ENCODE measurements around the gene PRKD3. TPM values are rescaled to one million over a fixed set of nuclear protein-coding genes. Genes with fewer than 3 reads are reported as not detected.

PRKD3 gene
- total and polyA plus RNA-seq, 2 donors (not counting 3 experiments of a cell fraction or from before 2014, with no cell fraction given) = 14.9 to 47.3 TPM

DNA sequence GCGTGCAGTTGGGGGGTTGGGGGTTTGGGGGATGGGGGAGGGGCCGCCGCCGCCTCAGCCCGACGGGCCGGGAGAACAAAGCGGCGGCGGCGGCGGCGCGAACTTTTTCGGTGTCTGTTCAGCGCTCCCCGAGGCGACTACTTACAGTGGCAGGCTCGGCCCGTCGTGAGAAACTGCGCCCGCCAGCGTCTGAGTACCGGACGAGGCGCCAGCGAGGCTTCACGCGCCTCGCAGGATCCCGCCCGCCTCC lies 172 bp downstream of the PRKD3 start:
- CTCF ChIA-PET = interaction anchor here (0.8 to 2.6 kb wide), 6 partner anchors 12 to 950 kb away, joined by 3 to 18 read pairs (median 4); no protein-coding TSS in a partner anchor
- dilution Hi-C loops (cut with MboI; ENCODE audit: extremely low pct_ligation_motif_present, low sequenced_read_pairs) = no loop called here
- BruUV-seq (replicated peaks) = no TSS peak
- TF ChIP-seq POLR2A (IDR thresholded peaks at IDR 0.05; ENCODE audit: low read depth, low read length) (no peak), POLR2AphosphoS5 (IDR thresholded peaks at IDR 0.05; ENCODE audit: insufficient read depth, low read depth, low read length) (peak; percentile 73)
- TF ChIP-seq, protein P1, sequence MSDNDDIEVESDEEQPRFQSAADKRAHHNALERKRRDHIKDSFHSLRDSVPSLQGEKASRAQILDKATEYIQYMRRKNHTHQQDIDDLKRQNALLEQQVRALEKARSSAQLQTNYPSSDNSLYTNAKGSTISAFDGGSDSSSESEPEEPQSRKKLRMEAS (IDR thresholded peaks at IDR 0.05; ENCODE audit: insufficient read depth, insufficient read length) = peak; percentile 35
- Histone ChIP-seq H3K9me1 (replicated peaks; ENCODE audit: control insufficient read depth, extremely low read depth, insufficient read depth, low read length) (no peaks in the 10 kb centered on the region), H3K79me2 (ENCODE audit: control insufficient read depth, insufficient read depth, low read length) (peaks cover 47% of the 10 kb centered on the region), H3K4me3 (replicated peaks in 1 of 3; ENCODE audit: insufficient read depth in 1 of 3, low read depth in 1 of 3, low read length in 3 of 3) (peak overlapping the region in 1 of 3 experiments; percentile 99), H4K20me1 (replicated peaks; ENCODE audit: control insufficient read depth, extremely low read depth, insufficient read depth, low read length) (peaks cover 2% of the 10 kb centered on the region), H3K4me1 (ENCODE audit: control insufficient read depth, extremely low read depth, insufficient read depth, low read length) (peaks cover 27% of the 10 kb centered on the region), H3K27me3 (ENCODE audit: control insufficient read depth in 2 of 2, insufficient read depth in 2 of 2, low read length in 2 of 2) (no peaks in the 10 kb centered on the region), H3K27ac (ENCODE audit: insufficient read depth, low read depth, low read length) (peak overlapping the region; percentile 64), H2AFZ (ENCODE audit: low read depth, low read length) (no peak overlapping the region), H3K36me3 (ENCODE audit: control insufficient read depth in 2 of 2, extremely low read depth in 1 of 2, insufficient read depth in 2 of 2, low read length in 2 of 2) (no peaks in the 10 kb centered on the region), H3K4me2 (ENCODE audit: insufficient read depth, low read length) (no peak overlapping the region), H3K9me3 (replicated peaks; ENCODE audit: control insufficient read depth, insufficient read depth, low read length) (no peaks in the 10 kb centered on the region), H3K9ac (replicated peaks; ENCODE audit: extremely low read depth, insufficient read depth, low read length) (peak overlapping the region; percentile 93)
- POLR2A ChIA-PET = interaction anchor here (1.3 kb wide), 1 partner anchor 41 kb away, joined by 3 read pairs; no protein-coding TSS in a partner anchor
- DNase-seq (ENCODE audit: low read depth, low spot score) = no peak
- no peak for FAIRE-seq
- intact Hi-C loops (cut with micrococcal nuclease) = loop anchor here (2.0 to 10.0 kb wide), 4 partner anchors 66 to 748 kb away; partner anchors contain the start of genes CEBPZ and NDUFAF7

DNA sequence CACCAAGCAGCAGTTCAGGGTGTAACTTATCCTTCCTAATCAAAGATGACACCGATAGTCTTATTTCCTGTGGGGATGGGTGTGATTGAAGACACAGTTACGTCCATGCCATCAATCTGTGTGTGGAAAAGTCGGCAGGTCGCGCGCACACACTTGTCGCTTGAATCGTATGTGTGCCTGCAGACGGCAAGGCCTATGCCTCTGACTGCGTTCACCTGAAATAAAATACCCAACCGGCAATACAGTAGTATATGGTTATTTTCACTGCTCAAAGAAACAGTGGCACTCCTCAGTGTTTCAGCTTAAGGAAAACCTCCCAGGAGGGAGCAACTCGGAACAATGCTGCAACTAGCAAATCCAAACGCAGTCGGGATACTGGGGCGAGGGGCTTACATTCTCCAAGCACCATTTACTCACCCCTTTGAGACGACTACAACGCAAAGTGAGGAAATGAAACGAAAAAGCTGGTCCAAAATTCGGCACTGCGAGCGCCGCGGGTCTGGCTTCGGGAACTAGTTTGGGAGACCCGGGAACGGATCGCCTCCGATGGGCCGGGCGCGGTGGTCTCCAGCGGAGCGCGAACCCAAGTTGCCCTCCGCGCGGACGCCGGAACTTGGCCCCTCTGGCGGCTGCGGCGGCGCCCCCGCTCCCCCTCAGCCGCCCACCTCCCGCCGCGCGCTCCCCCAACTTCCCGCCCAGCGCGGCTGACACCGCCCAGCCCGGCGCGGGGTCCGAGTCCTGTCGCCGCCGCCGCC lies 675 bp downstream of the PRKD3 start:
- peaks cover 2% of the 10 kb centered on the region for H4K20me1 ChIP-seq (replicated peaks; ENCODE audit: control insufficient read depth, extremely low read depth, insufficient read depth, low read length)
- ChIA-PET CTCF (interaction anchor here (0.8 to 2.6 kb wide), 7 partner anchors 11 to 553 kb away, joined by 3 to 18 read pairs (median 9); no protein-coding TSS in a partner anchor), POLR2A (no interaction called here)
- TF ChIP-seq GATA2 (IDR thresholded peaks at IDR 0.05; ENCODE audit: insufficient read depth, insufficient read length, low read depth, low read length) = peak; percentile 50
- TF ChIP-seq, protein P2, sequence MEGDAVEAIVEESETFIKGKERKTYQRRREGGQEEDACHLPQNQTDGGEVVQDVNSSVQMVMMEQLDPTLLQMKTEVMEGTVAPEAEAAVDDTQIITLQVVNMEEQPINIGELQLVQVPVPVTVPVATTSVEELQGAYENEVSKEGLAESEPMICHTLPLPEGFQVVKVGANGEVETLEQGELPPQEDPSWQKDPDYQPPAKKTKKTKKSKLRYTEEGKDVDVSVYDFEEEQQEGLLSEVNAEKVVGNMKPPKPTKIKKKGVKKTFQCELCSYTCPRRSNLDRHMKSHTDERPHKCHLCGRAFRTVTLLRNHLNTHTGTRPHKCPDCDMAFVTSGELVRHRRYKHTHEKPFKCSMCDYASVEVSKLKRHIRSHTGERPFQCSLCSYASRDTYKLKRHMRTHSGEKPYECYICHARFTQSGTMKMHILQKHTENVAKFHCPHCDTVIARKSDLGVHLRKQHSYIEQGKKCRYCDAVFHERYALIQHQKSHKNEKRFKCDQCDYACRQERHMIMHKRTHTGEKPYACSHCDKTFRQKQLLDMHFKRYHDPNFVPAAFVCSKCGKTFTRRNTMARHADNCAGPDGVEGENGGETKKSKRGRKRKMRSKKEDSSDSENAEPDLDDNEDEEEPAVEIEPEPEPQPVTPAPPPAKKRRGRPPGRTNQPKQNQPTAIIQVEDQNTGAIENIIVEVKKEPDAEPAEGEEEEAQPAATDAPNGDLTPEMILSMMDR (IDR thresholded peaks at IDR 0.05; ENCODE audit: extremely low read depth in 1 of 2, insufficient read depth in 1 of 2, low read depth in 1 of 2, low read length in 2 of 2) = no peak
- FAIRE-seq = no peak
- dilution Hi-C loops (cut with MboI; ENCODE audit: extremely low pct_ligation_motif_present, low sequenced_read_pairs) = no loop called here
- H3K9me1 ChIP-seq (replicated peaks; ENCODE audit: control insufficient read depth, extremely low read depth, insufficient read depth, low read length) = no peaks in the 10 kb centered on the region
- H3K79me2 ChIP-seq (ENCODE audit: control insufficient read depth, insufficient read depth, low read length) = peaks cover 52% of the 10 kb centered on the region
- BruUV-seq (replicated peaks) = TSS peak; percentile 44
- H3K4me2 ChIP-seq (ENCODE audit: insufficient read depth, low read length) = peak overlapping the region; percentile 97
- DNase-seq (ENCODE audit: low read depth, low spot score) = peak; percentile 71
- peaks cover 27% of the 10 kb centered on the region for H3K4me1 ChIP-seq (ENCODE audit: control insufficient read depth, extremely low read depth, insufficient read depth, low read length)
- peak overlapping the region; percentile 97 to 99 (median 98) for H3K4me3 ChIP-seq (replicated peaks in 1 of 3; ENCODE audit: insufficient read depth in 1 of 3, low read depth in 1 of 3, low read length in 3 of 3)
- H3K27me3 ChIP-seq (ENCODE audit: control insufficient read depth in 2 of 2, insufficient read depth in 2 of 2, low read length in 2 of 2) = no peaks in the 10 kb centered on the region
- intact Hi-C loops (cut with micrococcal nuclease) = loop anchor here (2.0 to 10.0 kb wide), 4 partner anchors 67 to 748 kb away; partner anchors contain the start of genes CEBPZ and NDUFAF7
- H3K27ac ChIP-seq (ENCODE audit: insufficient read depth, low read depth, low read length) = peak overlapping the region; percentile 64
- H3K9me3 ChIP-seq (replicated peaks; ENCODE audit: control insufficient read depth, insufficient read depth, low read length) = no peaks in the 10 kb centered on the region
- no peaks in the 10 kb centered on the region for H3K36me3 ChIP-seq (ENCODE audit: control insufficient read depth in 2 of 2, extremely low read depth in 1 of 2, insufficient read depth in 2 of 2, low read length in 2 of 2)
- peak overlapping the region; percentile 93 for H3K9ac ChIP-seq (replicated peaks; ENCODE audit: extremely low read depth, insufficient read depth, low read length)
- H2AFZ ChIP-seq (ENCODE audit: low read depth, low read length) = peak overlapping the region; percentile 58
